Esophagus muscularis mucosa (tissue), 3 donors: ENCODE results near the gene TRABD2A.

Experiments
- EP300 ChIP-seq: sonication (generic); formaldehyde crosslinking; IDR thresholded peaks from one replicate; pipeline ENCODE4 v1.6.1; 2017; ENCODE audit warnings: antibody characterized with exemption
- TF ChIP-seq, protein P1 (sequence below), 3 experiments: fragments of 200-600 bp in 2 of 3; fragments of 450-650 bp in 1 of 3; sonication (generic) in 2 of 3; IDR thresholded peaks; one replicate each; pipeline ENCODE4 v1.5.1; 2017 to 2019; ENCODE audit warnings: antibody characterized with exemption in 3 of 3, mild to moderate bottlenecking in 2 of 3, moderate library complexity in 1 of 3

DNA sequence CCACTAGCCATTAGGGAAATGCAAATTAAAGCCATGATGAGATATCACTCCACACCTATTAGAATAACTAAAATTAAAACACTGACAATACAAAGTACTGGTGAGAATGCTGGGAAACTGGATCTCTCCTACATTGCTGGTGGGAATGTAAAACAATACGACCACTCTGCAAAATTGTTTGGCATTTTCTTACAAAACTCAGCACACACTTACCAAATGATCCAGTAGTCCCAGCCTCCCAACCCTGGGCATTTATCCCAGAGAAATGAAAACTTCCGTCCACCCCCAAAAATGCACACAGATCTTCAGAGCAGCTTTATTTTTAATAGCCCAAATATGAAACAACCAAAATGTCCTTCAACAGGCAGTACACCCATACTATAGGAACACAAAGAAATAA, 15.7 kb upstream of the TRABD2A start:
- TF ChIP-seq, protein P1, sequence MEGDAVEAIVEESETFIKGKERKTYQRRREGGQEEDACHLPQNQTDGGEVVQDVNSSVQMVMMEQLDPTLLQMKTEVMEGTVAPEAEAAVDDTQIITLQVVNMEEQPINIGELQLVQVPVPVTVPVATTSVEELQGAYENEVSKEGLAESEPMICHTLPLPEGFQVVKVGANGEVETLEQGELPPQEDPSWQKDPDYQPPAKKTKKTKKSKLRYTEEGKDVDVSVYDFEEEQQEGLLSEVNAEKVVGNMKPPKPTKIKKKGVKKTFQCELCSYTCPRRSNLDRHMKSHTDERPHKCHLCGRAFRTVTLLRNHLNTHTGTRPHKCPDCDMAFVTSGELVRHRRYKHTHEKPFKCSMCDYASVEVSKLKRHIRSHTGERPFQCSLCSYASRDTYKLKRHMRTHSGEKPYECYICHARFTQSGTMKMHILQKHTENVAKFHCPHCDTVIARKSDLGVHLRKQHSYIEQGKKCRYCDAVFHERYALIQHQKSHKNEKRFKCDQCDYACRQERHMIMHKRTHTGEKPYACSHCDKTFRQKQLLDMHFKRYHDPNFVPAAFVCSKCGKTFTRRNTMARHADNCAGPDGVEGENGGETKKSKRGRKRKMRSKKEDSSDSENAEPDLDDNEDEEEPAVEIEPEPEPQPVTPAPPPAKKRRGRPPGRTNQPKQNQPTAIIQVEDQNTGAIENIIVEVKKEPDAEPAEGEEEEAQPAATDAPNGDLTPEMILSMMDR (IDR thresholded peaks at IDR 0.05), result no peak
- TF ChIP-seq EP300, result no peak
